ENCODE measurements around the gene MAGED1.
"Not testable (repeated sequence)": the region's sequence is repeated elsewhere in the genome, so short reads cannot be mapped to it uniquely, and the experiment has no call there.

MAGED1 gene

GRCh38 chrX:51899741-51900140 lies 6.3 kb downstream of the MAGED1 start:
- no peak for DNase-seq

GRCh38 chrX:51902510-51903050 lies 9.2 kb downstream of the MAGED1 start:
- DNase-seq = no peak

GRCh38 chrX:51905152-51905551 lies 11.7 kb downstream of the MAGED1 start:
- DNase-seq = not testable (repeated sequence)

GRCh38 chrX:51905711-51906110 lies 12.3 kb downstream of the MAGED1 start:
- DNase-seq = no peak

- DNase-seq = no peak
These were observed 24.2 kb downstream of the MAGED1 start for GRCh38 chrX:51917604-51918003.

GRCh38 chrX:51922561-51922960 lies 29.1 kb downstream of the MAGED1 start:
- DNase-seq = no peak

GRCh38 chrX:51931566-51932150 lies 38.2 kb downstream of the MAGED1 start:
- DNase-seq = peak; percentile 3

Data from NCI-H748 treated with DMSO at 0.1 percent for 48 hours (cell line).